GM18517 (cell line): ENCODE results near the gene SRRM5.
A peak's percentile ranks its signal among the peaks of the same experiment; 100 is the strongest.
"Not testable (repeated sequence)": the region's sequence is repeated elsewhere in the genome, so short reads cannot be mapped to it uniquely, and the experiment has no call there.

Experiments used
- ATAC-seq: cut with Tn5 transposase; IDR thresholded peaks from one replicate; pipeline ENCODE4 v1.9.1; 2021; ENCODE audit warnings: mild to moderate bottlenecking, moderate library complexity; ENCODE audit not compliant: unreplicated experiment

The SRRM5 gene, protein sequence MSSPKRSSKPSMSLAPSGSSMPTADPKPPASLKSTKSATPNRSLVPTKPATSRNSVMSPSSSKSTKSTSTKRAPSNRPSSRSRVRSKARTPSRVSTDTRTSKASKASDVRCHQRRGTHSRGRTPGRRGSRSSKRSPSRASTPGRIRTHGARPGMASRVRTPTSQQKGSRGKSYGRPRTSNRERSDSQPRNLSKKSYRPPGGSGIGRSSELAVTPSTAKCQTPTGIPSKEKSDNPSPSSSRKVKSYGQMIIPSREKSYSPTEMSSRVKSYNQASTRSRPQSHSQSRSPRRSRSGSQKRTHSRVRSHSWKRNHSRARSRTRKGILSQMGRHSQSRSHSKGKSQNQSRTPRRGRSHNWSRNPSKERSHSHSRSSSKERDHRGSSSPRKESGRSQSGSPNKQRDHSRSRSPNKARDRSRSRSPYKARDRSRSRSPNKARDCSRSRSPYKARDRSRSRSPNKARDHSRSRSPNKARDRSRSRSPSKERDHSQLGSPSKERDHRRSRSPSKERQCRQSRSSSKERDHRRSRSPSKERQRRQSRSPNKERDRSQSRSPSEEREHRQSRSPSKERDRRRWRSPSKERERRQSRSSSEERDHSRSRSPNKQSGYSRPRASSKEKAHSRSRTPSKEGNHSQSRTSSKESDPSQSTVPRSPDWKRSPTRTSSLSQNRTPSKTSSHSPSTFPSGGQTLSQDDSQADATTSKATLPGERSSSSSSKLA

DNA sequence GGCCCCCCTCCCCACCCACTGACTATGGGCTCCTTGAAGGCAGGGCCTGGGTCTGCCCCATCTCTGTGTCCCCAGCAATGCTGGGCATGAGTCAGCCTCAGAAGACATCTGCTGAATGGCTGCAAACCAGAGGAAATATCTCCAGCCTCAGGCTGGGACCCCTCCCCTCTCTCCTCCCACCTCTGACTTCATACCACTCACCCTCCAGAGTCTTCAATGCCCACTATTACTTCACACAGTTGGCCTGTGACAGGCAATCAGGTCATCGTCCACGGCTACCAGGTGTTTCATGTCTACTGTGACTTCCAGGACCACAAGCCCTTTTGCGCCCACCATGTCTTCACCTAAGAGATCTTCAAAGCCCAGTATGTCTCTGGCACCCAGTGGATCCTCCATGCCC, at the start of gene SRRM5:
SRRM5 (plus strand) TSS at position 301 of the 400 bp plus-strand sequence; CDS start at position 335, 34 bp downstream.
- no peak for ATAC-seq

DNA sequence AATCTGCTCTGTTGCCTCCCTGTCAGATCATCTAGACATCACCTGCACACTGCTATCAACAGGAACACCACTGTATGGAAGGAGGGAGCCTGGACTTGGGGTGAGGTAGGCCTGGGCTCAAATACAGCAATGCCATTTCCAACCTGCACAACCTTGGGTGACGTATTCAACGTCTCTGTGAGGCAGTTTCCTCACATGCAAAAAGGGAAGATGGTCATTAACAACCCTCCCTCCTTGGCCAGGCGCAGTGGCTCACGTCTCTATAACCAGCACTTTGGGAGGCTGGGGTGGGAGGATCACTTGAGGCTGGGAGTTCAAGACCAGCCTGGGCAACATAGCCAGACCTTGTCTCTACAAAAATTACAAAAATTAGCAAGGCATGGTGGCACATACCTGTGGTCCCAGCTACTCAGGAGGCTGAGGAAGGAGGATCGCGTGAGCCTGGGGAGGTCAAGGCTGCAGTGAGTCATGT, 49.6 kb upstream of the SRRM5 start:
- no peak for ATAC-seq

DNA sequence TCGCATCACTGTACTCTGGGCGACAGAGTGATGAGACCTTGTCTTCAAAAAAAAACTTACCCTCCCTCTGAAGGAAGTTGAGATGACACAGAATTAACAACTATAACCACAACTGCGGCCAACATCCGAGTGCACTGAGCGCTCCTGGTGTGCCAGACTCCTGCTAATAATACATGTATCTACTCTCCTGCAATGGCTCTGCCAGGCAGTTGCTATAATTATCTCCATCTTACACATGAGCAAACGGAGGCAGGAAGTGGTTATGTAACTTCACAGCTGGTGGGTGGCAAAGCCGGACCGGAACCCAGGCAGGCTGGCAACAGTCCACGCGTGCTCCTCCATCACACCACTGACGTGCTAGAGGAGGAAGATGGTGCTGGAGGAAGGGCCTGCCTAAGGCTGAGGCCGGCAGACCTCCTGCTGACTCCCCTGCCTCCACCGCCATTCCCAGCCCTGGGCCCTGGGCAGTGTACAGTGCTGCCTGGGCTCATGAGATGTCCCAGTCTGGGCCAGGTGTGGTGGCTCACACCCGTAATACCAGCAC, 49.1 kb upstream of the SRRM5 start:
- no peak for ATAC-seq

DNA sequence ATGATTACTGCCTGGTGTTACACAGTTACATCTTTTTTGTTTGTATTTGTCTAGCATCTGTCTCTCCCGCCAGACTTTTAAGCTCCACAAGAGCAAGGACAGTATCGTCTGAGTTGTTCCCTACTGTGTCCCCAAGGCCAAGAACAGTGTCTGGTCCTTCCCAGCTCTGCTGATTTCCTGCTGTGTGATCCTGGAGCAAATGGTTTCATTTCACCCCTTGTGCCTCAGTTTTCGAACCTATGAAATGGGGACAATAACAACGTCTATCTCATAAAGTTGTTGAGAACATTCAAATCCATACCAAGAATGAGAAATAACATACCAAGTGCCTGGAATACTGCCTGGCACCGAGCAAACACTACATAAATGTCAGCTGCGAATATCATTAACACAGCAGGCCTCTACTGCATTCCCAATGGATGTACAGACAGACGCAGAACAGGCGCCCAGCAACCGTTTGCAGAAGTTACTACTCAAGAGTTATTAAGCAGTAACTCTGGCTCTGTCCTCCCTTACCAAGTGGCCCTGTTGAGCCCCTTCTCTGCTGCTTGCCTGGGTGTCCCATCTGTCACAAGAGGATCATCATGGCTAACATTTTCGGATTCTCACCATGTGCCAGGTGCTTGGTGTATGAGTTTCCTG, 48.0 kb upstream of the SRRM5 start:
- ATAC-seq, result no peak

DNA sequence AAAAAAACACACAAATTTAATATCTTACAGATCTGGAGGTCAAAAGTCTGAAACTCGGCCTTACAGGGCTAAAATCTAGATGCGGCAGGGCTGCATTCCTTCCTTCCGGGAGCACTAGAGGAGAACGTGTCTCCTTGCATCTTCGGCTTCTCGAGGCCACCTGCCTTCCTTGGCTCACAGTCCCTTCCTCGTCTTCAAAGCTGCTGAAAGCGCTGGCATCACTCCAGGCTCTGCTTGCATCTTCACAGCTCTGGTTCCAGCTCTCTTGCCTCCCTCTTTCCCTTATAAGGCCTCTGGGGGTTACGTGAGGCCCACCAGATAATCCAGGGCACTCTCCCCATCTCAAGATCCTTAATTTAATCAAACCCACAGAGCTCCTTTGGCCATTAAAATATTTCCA, 47.1 kb upstream of the SRRM5 start:
- ATAC-seq, result no peak

DNA sequence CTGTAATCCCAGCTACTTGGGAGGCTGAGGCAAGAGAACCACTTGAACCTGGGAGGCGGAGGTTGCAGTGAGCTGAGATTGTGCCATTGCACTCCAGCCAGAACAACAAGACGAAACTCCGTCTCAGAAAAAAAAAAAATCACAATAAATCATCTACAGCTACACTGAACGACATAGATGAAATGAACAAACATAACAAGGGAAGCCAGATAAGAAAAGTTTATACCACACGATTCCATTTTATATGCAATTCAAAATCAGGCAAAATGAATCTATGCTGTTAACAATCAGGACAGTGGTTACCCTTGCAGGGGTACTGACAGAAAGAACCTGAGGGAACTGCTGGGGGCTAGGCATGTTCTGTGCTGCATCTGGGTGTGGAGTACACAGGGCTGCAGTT, 42.2 kb upstream of the SRRM5 start:
- ATAC-seq, result no peak

DNA sequence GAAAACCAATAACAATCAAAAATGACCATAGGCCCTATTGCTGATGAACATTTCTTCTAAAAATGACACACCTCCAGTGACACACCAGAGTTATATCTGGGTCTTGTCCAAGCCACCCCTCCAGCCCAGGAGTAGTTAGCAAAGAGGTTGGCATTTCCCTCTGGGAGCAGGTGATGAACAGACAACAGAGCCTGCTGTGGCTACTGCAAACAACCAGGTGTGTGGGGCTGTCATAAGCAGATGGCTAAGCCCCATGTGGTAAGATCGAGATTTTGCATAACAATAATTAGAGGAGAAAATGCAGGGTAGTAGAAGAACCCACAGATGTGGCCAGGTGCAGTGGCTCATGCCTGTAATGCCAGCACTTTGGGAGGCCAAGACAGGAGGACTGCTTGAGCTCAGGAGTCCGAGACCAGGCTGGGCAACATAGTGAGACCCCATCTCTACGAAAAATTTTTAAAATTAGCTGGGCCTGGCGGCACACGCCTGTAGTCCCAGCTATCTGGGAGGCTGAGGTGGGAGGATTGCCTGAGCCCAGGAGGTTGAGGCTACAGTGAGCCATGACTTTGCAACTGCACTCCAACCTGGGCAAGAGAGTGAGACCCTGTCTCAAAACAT, 41.6 kb upstream of the SRRM5 start:
- no peak for ATAC-seq

DNA sequence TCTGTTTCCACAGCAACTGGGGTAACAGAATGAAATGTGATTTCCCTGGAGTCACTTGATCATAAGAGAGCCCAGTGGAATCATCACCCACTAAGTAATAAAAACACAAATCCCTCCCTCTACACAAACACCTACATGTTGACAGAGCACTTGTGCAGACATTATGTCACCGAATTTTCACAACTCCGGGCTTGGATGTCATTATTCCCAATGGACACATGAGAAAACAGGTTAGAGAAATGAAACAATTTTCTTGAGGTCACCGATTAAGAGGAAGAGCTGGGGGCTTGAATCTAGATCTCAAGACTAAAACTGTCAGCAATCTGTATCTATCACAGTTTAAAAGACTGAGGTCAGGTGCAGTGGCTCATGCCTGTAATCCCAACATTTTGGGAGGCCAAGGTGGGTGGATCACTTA, 39.7 kb upstream of the SRRM5 start:
- ATAC-seq, result no peak

DNA sequence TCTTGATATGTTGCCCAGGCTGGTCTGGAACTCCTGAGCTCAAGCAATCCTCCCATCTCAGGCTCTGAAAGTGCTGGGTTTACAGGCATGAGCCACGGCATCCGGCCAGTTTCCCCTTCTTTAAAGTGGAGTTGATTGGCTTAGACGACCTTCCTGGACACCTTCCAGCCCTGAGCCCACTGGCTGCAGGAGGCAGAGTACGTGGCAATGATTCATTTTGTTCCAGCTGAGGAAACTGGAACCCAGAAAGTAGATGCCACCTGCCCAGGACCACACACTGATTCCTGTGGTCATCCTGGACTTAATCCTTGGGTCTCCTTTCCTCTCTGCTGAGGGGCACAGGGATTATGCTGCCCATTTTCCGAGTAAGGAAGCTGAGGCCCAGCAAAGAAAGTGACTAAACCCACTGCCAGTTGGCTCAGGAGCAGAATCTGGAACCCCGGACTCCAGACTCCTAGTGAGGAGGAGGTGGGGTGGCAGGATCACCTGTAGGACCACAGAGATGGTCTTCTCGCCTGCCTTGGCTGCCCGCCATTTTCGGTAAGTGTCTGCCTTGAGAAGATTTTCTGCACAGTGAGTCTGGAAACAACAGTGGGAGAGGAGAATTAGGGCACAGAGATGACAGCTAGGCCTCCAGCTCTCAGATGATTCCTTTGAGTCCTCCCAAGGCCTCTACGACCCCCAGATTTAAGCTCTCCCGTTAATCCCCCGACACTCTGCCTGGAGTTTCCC, 37.3 kb upstream of the SRRM5 start:
- ATAC-seq, result no peak

DNA sequence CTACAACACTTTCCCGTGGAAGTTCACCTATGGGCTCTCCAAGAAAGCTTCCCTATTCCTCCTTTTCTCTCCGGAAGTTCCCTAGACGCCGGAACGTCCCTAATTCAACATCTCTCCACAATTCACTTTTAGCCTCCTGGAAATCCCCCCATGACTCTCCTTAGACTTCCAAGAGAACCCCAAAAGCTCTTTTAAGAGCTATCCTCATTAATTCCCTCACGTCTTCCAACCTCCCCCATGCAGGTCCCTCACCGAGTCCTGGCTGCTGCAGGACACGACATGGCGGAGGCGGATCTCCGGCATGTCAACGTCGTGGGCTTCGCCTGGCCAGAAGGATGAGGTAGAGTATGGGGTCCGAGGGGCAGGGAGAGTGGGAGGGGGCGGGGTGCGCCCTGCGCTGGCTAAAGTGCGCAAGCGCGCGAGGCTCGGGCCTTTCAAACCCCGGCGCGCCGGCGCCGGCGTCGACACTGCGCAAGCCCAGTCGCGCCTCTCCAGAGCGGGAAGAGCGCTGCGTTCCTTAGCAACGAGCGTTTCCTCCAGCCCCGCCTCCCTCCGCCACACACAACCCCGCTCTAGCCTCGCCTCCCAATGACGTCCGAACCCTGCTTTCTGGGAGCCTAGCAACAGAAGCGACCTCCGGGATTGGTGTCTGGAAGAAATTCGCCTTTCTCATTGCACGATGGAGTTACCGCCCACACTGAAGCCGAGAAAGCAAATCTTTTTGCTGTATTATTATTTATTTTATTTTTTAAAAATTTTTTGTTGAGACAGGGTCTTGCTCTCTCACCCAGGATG, 36.5 kb upstream of the SRRM5 start, which contains the start of the genes PINLYP and XRCC1:
PINLYP (plus strand) TSS at position 646 of the 795 bp plus-strand sequence. CDS start 1,391 bp downstream, outside the sequence.
XRCC1 (minus strand) TSS at position 372 of the 795 bp plus-strand sequence; CDS start at position 303, 69 bp downstream.
- peak; percentile 93 for ATAC-seq

DNA sequence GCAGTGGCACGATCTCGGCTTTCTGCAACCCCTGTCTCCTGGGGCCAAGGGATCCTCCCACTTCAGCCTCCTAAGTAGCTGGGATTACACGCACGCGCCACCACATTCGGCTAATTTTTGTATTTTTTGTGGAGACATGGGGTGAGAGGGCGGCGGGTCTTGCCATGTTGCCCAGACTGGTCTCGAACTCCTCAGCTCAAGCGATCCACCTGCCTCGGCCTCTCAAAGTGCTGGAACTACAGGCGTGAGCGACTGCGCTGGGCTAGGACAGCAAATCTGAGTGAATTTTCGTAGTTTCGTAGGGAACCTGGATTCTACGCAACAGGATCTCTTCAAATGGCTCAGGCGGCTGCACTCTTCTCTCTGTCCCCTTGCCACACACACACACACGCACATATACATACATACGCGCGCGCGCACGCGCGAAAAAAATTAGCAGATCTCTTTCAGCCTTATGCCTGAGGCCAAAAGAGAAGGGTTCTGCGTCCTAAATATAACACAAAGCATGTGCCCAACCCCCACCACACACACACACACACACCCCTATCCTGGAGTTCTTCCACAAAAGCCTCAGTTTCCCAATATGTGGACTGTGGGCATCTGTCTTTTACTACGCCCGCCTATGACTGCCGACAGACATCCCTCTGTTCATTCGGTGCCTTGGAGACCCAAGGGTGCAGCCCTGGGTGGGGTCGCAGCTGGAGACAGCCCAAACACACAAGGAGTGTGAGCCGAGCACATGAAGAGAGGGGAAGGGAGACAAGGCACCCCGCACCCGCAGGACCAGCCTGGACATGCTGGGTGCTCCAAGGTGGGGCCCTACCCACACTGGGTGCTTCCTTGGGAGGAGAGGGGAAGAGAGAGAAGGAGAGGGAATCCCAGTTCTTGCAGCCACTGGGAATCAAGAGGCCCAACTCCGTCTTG, 35.7 kb upstream of the SRRM5 start:
- ATAC-seq, result no peak

DNA sequence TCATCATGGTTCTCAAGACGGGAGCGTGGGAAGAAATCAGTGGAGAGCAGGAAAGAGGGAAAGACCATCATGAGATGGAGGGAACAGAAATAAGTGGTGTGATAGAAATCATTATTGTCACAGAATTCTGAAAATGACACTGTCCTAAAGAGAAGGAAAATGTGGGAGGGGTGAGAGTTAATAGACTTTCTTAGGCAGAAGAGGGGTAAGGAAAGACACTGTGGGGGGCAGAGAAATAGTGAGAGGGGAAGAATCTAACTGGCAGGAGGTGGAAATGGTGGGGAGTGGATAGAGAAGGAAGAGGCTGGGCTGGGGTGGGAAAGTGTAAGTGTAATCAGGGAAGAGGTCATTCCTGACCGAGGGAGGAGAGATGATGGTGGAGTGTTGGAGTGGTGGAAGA, 33.1 kb upstream of the SRRM5 start:
- ATAC-seq, result no peak

DNA sequence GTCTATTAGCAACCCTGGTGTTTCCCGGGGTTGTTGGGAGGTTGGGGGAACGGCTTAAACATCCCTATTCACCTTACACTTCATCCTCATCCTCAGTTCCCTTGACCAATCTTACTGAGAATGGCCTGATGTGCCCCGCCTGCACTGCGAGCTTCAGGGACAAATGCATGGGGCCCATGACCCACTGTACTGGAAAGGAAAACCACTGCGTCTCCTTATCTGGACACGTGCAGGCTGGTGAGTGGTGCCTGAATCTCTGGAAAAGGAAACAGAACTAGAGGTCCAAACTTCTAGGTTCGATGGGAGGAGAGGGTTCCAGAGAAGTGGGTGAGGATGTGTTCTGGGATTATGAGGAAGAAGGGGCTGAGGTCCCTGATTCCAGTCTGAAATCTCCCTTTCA, 30.4 kb upstream of the SRRM5 start:
- no peak for ATAC-seq

DNA sequence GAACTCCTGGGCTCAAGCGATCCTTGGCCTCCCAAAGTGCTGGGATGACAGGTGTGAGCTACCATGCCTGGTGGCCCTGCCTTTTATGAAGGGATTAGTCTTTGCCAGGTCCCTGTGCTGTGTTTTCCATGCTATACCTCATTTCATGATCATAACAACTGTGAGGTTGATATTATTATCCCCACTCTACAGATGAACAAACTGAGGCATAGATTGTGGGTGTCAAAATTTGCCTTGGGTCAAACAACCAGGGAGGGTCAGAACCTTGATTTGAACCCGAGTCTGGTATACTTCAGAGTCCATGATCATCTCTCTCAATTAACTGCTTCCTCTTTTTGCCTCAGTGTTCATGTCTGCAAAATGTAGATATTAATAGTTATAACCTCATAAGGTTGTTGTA, 29.4 kb upstream of the SRRM5 start:
- ATAC-seq, result no peak

DNA sequence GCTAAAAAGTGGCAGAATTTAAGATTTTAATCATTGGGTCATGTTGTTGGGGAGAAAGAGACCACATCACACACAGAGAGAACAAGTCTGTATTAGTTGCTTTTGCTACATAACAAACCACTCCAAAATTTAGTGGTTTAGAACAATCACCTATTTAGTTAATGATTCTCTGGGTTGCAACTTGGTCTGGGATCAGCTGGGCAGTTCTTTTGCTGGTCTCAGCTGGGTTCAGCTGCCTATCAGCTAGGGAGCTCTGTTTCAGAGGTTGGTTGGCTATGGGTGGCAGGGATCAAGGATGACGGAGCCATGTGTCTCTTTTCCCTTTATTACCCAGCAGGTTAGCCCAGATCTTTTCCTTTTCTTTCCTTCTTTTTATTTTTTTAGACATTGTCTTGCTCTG, 27.4 kb upstream of the SRRM5 start:
- no peak for ATAC-seq

DNA sequence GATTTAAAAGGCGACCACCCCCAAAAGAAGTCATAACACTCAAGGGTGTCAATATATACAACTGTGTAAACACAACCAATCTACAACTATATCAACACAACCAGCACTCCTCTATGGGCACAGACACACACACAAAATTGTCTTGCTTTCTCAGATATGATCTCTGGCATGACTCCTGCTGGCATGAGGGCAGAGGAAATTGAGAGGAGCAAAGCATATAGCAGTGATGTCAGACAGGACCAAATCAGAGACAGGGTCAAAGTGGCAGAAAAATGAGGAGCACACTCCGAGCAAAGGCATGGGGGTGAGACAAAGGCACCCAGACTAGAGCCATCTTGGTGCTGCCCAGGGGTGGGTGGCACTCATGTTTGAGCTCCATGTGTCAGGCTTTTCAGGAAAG, 25.5 kb upstream of the SRRM5 start:
- no peak for ATAC-seq

DNA sequence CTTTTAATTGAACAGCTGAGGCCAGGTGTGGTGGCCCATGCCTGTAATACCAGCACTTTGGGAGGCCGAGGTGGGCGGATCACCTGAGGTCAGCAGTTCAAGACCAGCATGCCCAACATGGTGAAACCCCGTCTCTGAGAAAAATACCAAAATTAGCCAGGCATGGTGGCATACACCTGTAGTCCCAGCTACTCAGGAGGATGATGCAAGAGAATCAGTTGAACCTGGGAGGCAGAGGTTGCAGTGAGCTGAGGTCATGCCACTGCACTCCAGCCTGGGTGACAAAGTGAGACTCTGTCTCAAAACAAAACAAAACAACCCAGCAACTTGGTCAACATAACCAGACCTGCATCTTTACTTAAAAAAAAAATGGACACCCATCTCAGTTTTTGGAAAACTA, 24.9 kb upstream of the SRRM5 start:
- ATAC-seq, result not testable (repeated sequence)

DNA sequence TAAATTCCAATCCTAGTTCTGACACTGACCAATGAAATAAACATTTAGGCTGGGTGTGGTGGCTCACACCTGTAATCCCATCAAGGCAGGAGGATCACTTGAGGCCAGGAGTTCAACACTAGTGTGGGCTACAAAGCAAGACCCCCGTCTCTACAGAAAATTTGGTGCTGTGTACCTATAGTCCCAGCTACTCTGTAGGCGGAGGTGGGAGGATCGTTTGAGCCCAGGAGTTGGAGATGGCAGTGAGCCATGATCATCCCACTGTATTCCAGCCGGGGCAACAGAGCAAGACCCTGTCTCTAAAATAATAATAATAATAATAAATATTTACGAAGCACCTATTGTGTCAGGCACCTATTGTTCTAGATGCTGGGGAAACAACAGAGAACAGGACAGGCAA, 22.6 kb upstream of the SRRM5 start:
- no peak for ATAC-seq
